PC-9 (cell line): ENCODE measurements around the gene CHD1L.

Source experiments
- CTCF ChIP-seq: fragments of 200-600 bp; sonication (generic); conservative IDR thresholded peaks from 2 replicates; pipeline ENCODE4 v1.6.1; 2017; ENCODE audit warnings: mixed run types, antibody characterized with exemption, mild to moderate bottlenecking, moderate library complexity
- EZH2 ChIP-seq: fragments of 200-600 bp; sonication (generic); IDR thresholded peaks from 2 replicates; pipeline ENCODE4 v1.8.0; 2017; ENCODE audit warnings: antibody characterized with exemption, low read depth

DNA sequence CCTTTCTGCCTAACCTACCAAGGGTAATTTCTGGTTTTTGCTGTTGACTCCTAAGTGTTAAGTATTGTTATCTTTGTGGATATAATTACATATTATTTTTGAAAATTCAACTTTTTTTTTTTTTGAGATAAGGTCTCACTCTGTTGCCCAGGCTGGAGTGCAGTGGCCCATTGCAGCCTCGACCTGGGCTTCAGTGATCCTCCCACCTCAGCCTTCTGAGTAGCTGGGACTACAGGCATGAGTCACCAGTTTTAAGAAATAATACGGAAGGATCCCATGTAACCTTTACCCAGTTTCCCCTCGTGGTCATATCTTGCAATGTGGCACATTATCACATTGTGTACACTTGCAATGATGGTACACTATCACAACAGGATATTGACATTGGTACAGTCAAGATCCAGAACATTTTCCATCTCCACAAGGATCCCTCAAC lies 3.1 kb downstream of the CHD1L start:
- TF ChIP-seq CTCF (no peak), EZH2 (no peak)
